HepG2 (cell line): Measurements from ENCODE around the gene TH. TPM values are rescaled to one million over a fixed set of nuclear protein-coding genes. Genes with fewer than 3 reads are reported as not detected.
"Not testable (repeated sequence)": the region's sequence is repeated elsewhere in the genome, so short reads cannot be mapped to it uniquely, and the experiment has no call there.

ENCODE experiments used
- ATAC-seq: fragments of 200-7000 bp; cut with Tn5 transposase; 3 replicates; pipeline ENCODE4 v1.9.1; 2020; ENCODE audit warnings: mild to moderate bottlenecking, moderate library complexity
- BruUV-seq: library from RNA; stranded (reverse); fragments of 400-500 nt; replicated peaks from 2 replicates; lab custom pipeline; 2021; lab: Mats Ljungman, UMichigan
- CTCF ChIA-PET: fragments of 300-600 bp; formaldehyde crosslinking; extraction: SDS; loops from one replicate; lab custom pipeline; 2021; ENCODE audit warnings: low total read pairs, inconsistent platforms, low intra/inter-chr PET ratio; lab: Yijun Ruan, JAX
- POLR2A ChIA-PET: fragments of 350-600 bp; sonication (Branson Sonifier 250); formaldehyde crosslinking; loops from one replicate; lab custom pipeline; 2020; ENCODE audit warnings: antibody characterized with exemption, inconsistent platforms; lab: Yijun Ruan, JAX
- DNase-seq: peaks from one replicate; pipeline ENCODE4 v3.0.0-alpha.2; 2015; ENCODE audit warnings: low spot score
- FAIRE-seq: peaks from 3 replicates; lab custom pipeline; 2011; peaks lifted over from hg19 to GRCh38; lab: Jason Lieb, UNC
- H2AFZ ChIP-seq: one replicate; pipeline ENCODE4 v1.6.1; 2011; ENCODE audit warnings: low read length, inconsistent platforms
- H3K27ac ChIP-seq: fragments of 300-600 bp; 3 replicates; pipeline ENCODE4 v1.8.0; 2011; ENCODE audit warnings: mixed run types, mild to moderate bottlenecking, mixed read lengths, low read length, inconsistent platforms; ENCODE audit not compliant: insufficient read depth; ENCODE audit errors: extremely low read length
- H3K27me3 ChIP-seq, 2 experiments: fragments of 200-600 bp in 1 of 2; 2 replicates in 1 of 2; 3 replicates in 1 of 2; pipeline versions ENCODE4 v1.6.0 to v1.8.0; 2011; ENCODE audit warnings: low read length in 2 of 2, mild to moderate bottlenecking in 2 of 2, moderate library complexity in 2 of 2, inconsistent platforms in 1 of 2; ENCODE audit not compliant: insufficient read depth in 2 of 2, control insufficient read depth in 1 of 2
- H3K36me3 ChIP-seq, 2 experiments: fragments of 200-600 bp in 1 of 2; replicated peaks in 1 of 2; 2 replicates in 1 of 2; 3 replicates in 1 of 2; pipeline versions ENCODE4 v1.5.1 to v1.8.0; 2011; ENCODE audit warnings: low read length in 2 of 2, inconsistent platforms in 1 of 2; ENCODE audit not compliant: insufficient read depth in 2 of 2, control insufficient read depth in 1 of 2
- H3K4me1 ChIP-seq: 2 replicates; pipeline ENCODE4 v1.5.1; 2012; ENCODE audit warnings: low read length, inconsistent platforms; ENCODE audit not compliant: insufficient read depth
- H3K4me2 ChIP-seq: 2 replicates; pipeline ENCODE4 v1.6.0; 2011; ENCODE audit warnings: low read depth, low read length, inconsistent platforms
- H3K4me3 ChIP-seq, 3 experiments: fragments of 200-600 bp in 1 of 3; sonication (generic), shearing (Covaris generic) in 1 of 3; replicated peaks in 1 of 3; 2 replicates each; pipeline ENCODE4 v1.5.1; 2011 to 2016; ENCODE audit warnings: low read length in 3 of 3, inconsistent platforms in 2 of 3, low read depth in 2 of 3, mild to moderate bottlenecking in 2 of 3, control low read depth in 1 of 3, mixed read lengths in 1 of 3; ENCODE audit not compliant: insufficient read depth in 1 of 3
- H3K79me2 ChIP-seq: one replicate; pipeline ENCODE4 v1.6.1; 2011; ENCODE audit warnings: low read length, inconsistent platforms; ENCODE audit not compliant: insufficient read depth
- H3K9ac ChIP-seq: 2 replicates; pipeline ENCODE4 v1.6.0; 2011; ENCODE audit warnings: mild to moderate bottlenecking, low read depth, low read length, inconsistent platforms; ENCODE audit not compliant: insufficient read depth
- H3K9me3 ChIP-seq: 2 replicates; pipeline ENCODE4 v1.5.1; 2012; ENCODE audit warnings: mild to moderate bottlenecking, low read length
- H4K20me1 ChIP-seq: 2 replicates; pipeline ENCODE4 v1.6.0; 2011; ENCODE audit warnings: inconsistent platforms, mild to moderate bottlenecking, low read length, moderate library complexity; ENCODE audit not compliant: insufficient read depth
- FUBP1 ChIP-seq: sonication (generic); formaldehyde crosslinking; IDR thresholded peaks from 2 replicates; pipeline ENCODE4 v1.5.1; 2020; ENCODE audit warnings: missing genetic modification reagents, mild to moderate bottlenecking, borderline replicate concordance
- HMGXB3 ChIP-seq: sonication (generic); formaldehyde crosslinking; IDR thresholded peaks from 2 replicates; pipeline ENCODE4 v1.4.0; 2020; ENCODE audit warnings: missing genetic modification reagents, borderline replicate concordance
- HNRNPH1 ChIP-seq: fragments of 200-400 bp; formaldehyde crosslinking; optimal IDR thresholded peaks from 2 replicates; pipeline ENCODE3; 2017; ENCODE audit warnings: mild to moderate bottlenecking, low read depth, low read length
- MNT ChIP-seq: fragments of 450-650 bp; IDR thresholded peaks from 2 replicates; pipeline ENCODE4 v1.6.1; 2016
- RFX5 ChIP-seq: IDR thresholded peaks from 2 replicates; pipeline ENCODE4 v1.6.1; 2011; ENCODE audit warnings: low read depth, low read length, improper control_type of control experiment
- ZBTB20 ChIP-seq: sonication (generic); formaldehyde crosslinking; IDR thresholded peaks from 2 replicates; pipeline ENCODE4 v1.8.1; 2023; ENCODE audit warnings: missing genetic modification reagents, low read depth, mild to moderate bottlenecking, borderline replicate concordance
- ZNF652 ChIP-seq: IDR thresholded peaks from 2 replicates; pipeline ENCODE4 v1.6.1; 2016; ENCODE audit warnings: low read depth, borderline replicate concordance
- WGBS: methylation state at CpG from one replicate; pipeline ENCODE4 v1.1.6; 2017; ENCODE audit warnings: low lambda C conversion rate; 5-methylcytosine and 5-hydroxymethylcytosine counted together
- in situ Hi-C: cut with HindIII; loops from 2 replicates; pipeline ENCODE4 v1.10.0; 2017; ENCODE audit warnings: low pct_unique_long_range_greater_than_20kb; ENCODE audit not compliant: extremely low pct_ligation_motif_present
- intact Hi-C: fragments of 100-400 bp; cut with micrococcal nuclease; formaldehyde crosslinking; loops from one replicate; pipeline ENCODE4 v1.10.0; 2022; ENCODE audit not compliant: unreplicated experiment
- polyA plus RNA-seq, 8 experiments: library from polyadenylated mRNA; depleted of rRNA in 3 of 8; stranded (reverse) in 7 of 8; unstranded in 1 of 8; fragments of >200 nt; fragmentation: Illumina TruSeq in 4 of 8; extraction: Trizol in 4 of 8; gene quantifications; 2 replicates each; pipeline versions ENCODE4 v1.2.1 to v1.2.3, GENCODE V29; 2011 to 2016; ENCODE audit warnings: low read depth in 4 of 8, missing spikeins in 1 of 8, mixed read lengths in 1 of 8; ENCODE audit not compliant: insufficient read depth in 1 of 8
- total RNA-seq, 5 experiments: library from RNA; depleted of rRNA; stranded (reverse); fragments of >200 nt; fragmentation: Illumina TruSeq; extraction: Trizol; gene quantifications; 2 replicates each; pipeline ENCODE4 v1.2.3, GENCODE V29; 2016; ENCODE audit warnings: low read depth in 1 of 5

TH gene
- total and polyA plus RNA-seq, 2 of the 13 experiments (the other 11 are each of a cell fraction or from before 2014, with no cell fraction given) = 0.36 TPM; not detected in 1

DNA sequence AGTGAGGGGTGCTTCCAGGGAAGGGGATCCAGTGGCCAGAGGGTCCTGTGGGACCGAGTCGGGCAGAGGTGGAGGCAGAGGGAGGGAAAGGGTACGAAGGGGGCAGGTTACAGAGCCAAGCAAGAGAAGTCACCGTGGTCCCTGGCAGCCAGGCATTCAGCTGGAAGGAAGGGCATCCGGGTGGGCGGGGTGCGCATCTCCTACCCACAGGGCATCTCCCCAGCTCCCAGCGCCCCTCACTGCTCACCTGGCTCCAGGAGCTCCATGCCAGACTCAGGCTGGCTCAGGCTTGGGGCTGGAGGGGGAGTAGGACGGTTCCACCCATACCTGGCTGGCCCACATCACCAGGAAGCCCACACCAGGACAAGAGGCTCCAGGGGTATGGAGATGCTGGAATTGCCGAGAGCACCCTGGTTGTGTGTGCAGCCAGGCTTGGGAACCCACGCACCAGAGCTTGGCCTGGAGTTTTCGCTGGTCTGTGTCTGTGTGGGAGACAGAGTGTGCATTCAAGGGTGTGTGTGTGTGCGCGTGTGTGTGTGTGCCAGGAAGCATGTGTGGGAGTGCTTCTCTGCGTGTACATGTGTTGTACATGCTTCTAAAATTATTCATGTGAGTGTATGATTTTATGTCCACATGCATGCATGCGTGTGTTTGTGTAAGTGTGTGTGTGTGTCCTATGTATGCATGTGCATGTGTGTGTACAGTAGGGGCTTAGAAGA lies 6.6 kb upstream of the TH start:
- H3K27me3 ChIP-seq = peaks cover 24 to 72% of the 10 kb centered on the region in 2 experiments
- 12% methylated on average over 10 of the region's 16 CpGs for WGBS
- intact Hi-C loops, H4K20me1 ChIP-seq, H3K79me2 ChIP-seq, POLR2A ChIA-PET, BruUV-seq, H3K4me3 ChIP-seq, CTCF ChIA-PET, FAIRE-seq, H3K9ac ChIP-seq, H2AFZ ChIP-seq, H3K9me3 ChIP-seq, DNase-seq, H3K27ac ChIP-seq, H3K4me2 ChIP-seq, in situ Hi-C loops, H3K36me3 ChIP-seq, ATAC-seq: not testable (repeated sequence)
- peaks cover 17% of the 10 kb centered on the region for H3K4me1 ChIP-seq
- TF ChIP-seq MNT = peak; percentile 49

- ATAC-seq = no peak
- Histone ChIP-seq H3K27ac (no peak overlapping the region), H2AFZ (no peak overlapping the region), H3K9me3 (no peaks in the 10 kb centered on the region), H4K20me1 (no peaks in the 10 kb centered on the region), H3K4me1 (peaks cover 17% of the 10 kb centered on the region), H3K4me2 (no peak overlapping the region), H3K9ac (no peak overlapping the region), H3K4me3 (no peak overlapping the region), H3K27me3 (peaks cover 27 to 74% of the 10 kb centered on the region in 2 experiments), H3K79me2 (no peaks in the 10 kb centered on the region)
- intact Hi-C loops = no loop called here
- no peak for DNase-seq
- POLR2A ChIA-PET = no interaction called here
- no peak for FAIRE-seq
- CTCF ChIA-PET = no interaction called here
- 56% methylated on average over 4 of the region's 18 CpGs for WGBS
- BruUV-seq = no TSS peak
- in situ Hi-C loops = no loop called here
- TF ChIP-seq HMGXB3 (no peak), ZNF652 (CRISPR knock-in tag) (no peak), ZBTB20 (CRISPR knock-in tag) (no peak), RFX5 (no peak), FUBP1 (CRISPR knock-in tag) (no peak), HNRNPH1 (no peak)
- TF ChIP-seq, all 625 proteins: peak for 0
- no peaks in the 10 kb centered on the region for H3K36me3 ChIP-seq
Measured at GRCh38 chr11:2177076-2177475, 5.5 kb upstream of the TH start.
